ENCODE results near the gene PPP2R3B. TPM values are rescaled to one million over a fixed set of nuclear protein-coding genes. Genes with fewer than 3 reads are reported as not detected.
"Not testable (repeated sequence)": the region's sequence is repeated elsewhere in the genome, so short reads cannot be mapped to it uniquely, and the experiment has no call there.

The PPP2R3B gene
- total and polyA plus RNA-seq, 2 experiments from 2014 or later = 22.4 to 24.3 TPM

DNA sequence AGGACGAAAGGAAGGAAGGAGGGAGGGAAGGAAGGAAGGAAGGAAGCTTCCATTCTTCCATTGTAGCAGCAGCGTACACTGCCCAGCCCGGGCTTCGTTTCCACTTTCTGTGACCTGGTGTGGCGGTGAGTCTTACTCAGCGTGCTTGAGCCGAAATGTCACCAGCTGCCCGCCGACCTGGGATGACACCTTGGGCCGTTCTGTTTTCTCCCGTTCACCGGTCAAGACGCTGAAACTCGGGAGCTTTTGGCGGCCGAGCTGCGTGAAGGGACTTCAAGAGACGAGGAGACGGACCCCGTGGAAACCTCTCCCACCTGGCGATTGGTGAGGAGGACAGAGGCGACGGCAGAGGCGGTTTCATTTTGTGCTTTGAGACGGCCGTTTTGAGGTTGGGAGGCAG, 47.1 kb upstream of the PPP2R3B start:
- no peaks in the 10 kb centered on the region for H3K9me2 ChIP-seq (replicated peaks; ENCODE audit: insufficient read depth)
- H3K27me3 ChIP-seq = no peaks in the 10 kb centered on the region
- 94% methylated on average over 26 of the region's 26 CpGs for WGBS (ENCODE audit: low lambda C conversion rate, missing lambda C conversion rate)
- TF ChIP-seq EZH2phosphoT487 (IDR thresholded peaks at IDR 0.05; ENCODE audit: low read depth, severe bottlenecking, unreplicated experiment) (no peak), EZH2 (IDR thresholded peaks at IDR 0.05; ENCODE audit: borderline replicate concordance) (no peak)
- TF ChIP-seq, protein P1, sequence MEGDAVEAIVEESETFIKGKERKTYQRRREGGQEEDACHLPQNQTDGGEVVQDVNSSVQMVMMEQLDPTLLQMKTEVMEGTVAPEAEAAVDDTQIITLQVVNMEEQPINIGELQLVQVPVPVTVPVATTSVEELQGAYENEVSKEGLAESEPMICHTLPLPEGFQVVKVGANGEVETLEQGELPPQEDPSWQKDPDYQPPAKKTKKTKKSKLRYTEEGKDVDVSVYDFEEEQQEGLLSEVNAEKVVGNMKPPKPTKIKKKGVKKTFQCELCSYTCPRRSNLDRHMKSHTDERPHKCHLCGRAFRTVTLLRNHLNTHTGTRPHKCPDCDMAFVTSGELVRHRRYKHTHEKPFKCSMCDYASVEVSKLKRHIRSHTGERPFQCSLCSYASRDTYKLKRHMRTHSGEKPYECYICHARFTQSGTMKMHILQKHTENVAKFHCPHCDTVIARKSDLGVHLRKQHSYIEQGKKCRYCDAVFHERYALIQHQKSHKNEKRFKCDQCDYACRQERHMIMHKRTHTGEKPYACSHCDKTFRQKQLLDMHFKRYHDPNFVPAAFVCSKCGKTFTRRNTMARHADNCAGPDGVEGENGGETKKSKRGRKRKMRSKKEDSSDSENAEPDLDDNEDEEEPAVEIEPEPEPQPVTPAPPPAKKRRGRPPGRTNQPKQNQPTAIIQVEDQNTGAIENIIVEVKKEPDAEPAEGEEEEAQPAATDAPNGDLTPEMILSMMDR (IDR thresholded peaks at IDR 0.05; ENCODE audit: poor library complexity) = no peak
- H4K20me1 ChIP-seq (ENCODE audit: insufficient read depth, poor library complexity, severe bottlenecking) = no peaks in the 10 kb centered on the region
- no peaks in the 10 kb centered on the region for H3K4me1 ChIP-seq (ENCODE audit: insufficient read depth)
- H3K4me3 ChIP-seq = no peak overlapping the region
- no peaks in the 10 kb centered on the region for H3K9me3 ChIP-seq (ENCODE audit: low read depth)
- no peaks in the 10 kb centered on the region for H3K79me2 ChIP-seq
- DNase-seq (ENCODE audit: low spot score) = no peak
- no peaks in the 10 kb centered on the region for H3K36me3 ChIP-seq (replicated peaks; ENCODE audit: insufficient read depth, low read depth)
- no peak overlapping the region for H3K27ac ChIP-seq
- no peak overlapping the region for H2AFZ ChIP-seq
- no peak overlapping the region for H3K4me2 ChIP-seq

DNA sequence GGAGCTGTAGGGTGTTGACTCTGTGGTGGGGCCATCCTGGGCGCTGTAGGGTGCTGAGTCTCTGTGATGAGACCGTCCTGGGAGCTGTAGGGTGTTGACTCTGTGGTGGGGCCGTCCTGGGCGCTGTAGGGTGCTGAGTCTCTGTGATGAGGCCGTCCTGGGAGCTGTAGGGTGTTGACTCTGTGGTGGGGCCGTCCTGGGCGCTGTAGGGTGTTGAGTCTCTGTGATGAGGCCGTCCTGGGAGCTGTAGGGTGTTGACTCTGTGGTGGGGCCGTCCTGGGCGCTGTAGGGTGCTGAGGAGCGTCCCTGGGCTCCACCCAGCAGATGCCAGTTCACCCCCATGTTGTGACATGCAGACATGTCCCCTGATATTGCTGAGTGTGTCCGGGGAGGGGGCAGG, 46.0 kb upstream of the PPP2R3B start:
- H2AFZ ChIP-seq; H3K4me1 ChIP-seq (ENCODE audit: insufficient read depth); H3K36me3 ChIP-seq (replicated peaks; ENCODE audit: insufficient read depth, low read depth); H3K27me3 ChIP-seq; DNase-seq (ENCODE audit: low spot score); H3K27ac ChIP-seq; H3K9me3 ChIP-seq (ENCODE audit: low read depth); H3K79me2 ChIP-seq; H4K20me1 ChIP-seq (ENCODE audit: insufficient read depth, poor library complexity, severe bottlenecking); H3K4me2 ChIP-seq; H3K9me2 ChIP-seq (replicated peaks; ENCODE audit: insufficient read depth); H3K4me3 ChIP-seq: not testable (repeated sequence)
- 96% methylated on average over 9 of the region's 12 CpGs for WGBS (ENCODE audit: low lambda C conversion rate, missing lambda C conversion rate)

DNA sequence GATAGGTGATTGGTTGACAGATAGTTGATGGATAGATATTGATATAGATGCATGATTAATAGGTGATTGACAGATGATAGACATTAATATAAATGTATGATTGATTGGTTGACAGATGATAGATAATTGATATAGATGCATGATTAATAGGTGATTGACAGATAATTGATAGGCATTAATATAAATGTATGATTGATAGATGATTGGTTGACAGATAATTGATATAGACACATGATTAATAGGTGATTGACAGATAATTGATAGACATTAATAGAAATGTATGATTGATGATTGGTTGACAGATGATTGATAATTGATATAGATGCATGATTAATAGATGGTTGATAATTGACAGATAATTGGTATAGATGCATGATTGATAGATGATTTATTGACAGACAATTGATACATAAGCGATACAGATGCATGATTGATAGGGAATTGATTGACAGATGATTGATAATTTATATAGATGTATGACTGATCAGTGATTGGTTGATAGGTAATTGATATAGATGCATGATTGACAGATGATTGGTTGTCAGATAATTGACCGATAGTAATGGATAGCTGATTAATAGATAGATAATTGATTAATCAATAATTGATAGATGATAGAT, 44.9 kb upstream of the PPP2R3B start:
- Histone ChIP-seq H2AFZ (no peak overlapping the region), H3K9me3 (ENCODE audit: low read depth) (no peaks in the 10 kb centered on the region), H3K4me1 (ENCODE audit: insufficient read depth) (peaks cover 3% of the 10 kb centered on the region), H3K36me3 (replicated peaks; ENCODE audit: insufficient read depth, low read depth) (no peaks in the 10 kb centered on the region), H3K27me3 (peaks cover 10% of the 10 kb centered on the region), H3K4me2 (no peak overlapping the region), H3K79me2 (no peaks in the 10 kb centered on the region), H3K27ac (no peak overlapping the region), H4K20me1 (ENCODE audit: insufficient read depth, poor library complexity, severe bottlenecking) (no peaks in the 10 kb centered on the region), H3K4me3 (no peak overlapping the region), H3K9me2 (replicated peaks; ENCODE audit: insufficient read depth) (no peaks in the 10 kb centered on the region)
- no peak for DNase-seq (ENCODE audit: low spot score)
- TF ChIP-seq EZH2 (IDR thresholded peaks at IDR 0.05; ENCODE audit: borderline replicate concordance) = no peak
- TF ChIP-seq, protein P1 (IDR thresholded peaks at IDR 0.05; ENCODE audit: poor library complexity) = no peak
- no peak for TF ChIP-seq EZH2phosphoT487 (IDR thresholded peaks at IDR 0.05; ENCODE audit: low read depth, severe bottlenecking, unreplicated experiment)
- 69% methylated on average over 2 of the region's 2 CpGs for WGBS (ENCODE audit: low lambda C conversion rate, missing lambda C conversion rate)

DNA sequence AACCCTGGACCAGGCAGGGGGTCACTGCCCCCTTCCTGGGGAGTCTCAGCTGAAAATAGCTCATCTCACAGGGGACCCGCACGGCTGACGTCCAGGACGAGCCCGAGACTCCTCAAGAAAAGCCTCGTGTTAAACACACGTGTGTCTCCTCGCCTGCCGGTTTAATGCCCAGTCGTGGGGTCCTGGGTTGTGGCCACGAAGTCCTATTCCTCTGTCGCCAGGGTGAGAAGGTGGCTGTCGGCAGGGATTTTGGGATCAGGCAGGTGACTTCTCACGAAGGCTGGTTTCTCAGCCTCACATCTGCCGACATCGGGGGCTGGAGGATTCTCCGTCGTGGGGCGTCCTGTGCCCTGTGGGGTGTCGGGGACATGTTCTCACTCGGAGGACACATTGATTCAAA, 44.3 kb upstream of the PPP2R3B start:
- Histone ChIP-seq H3K36me3 (replicated peaks; ENCODE audit: insufficient read depth, low read depth) (no peaks in the 10 kb centered on the region), H3K9me2 (replicated peaks; ENCODE audit: insufficient read depth) (no peaks in the 10 kb centered on the region), H3K27me3 (peaks cover 10% of the 10 kb centered on the region), H3K79me2 (no peaks in the 10 kb centered on the region), H3K4me3 (no peak overlapping the region), H3K4me1 (ENCODE audit: insufficient read depth) (peaks cover 3% of the 10 kb centered on the region), H3K9me3 (ENCODE audit: low read depth) (no peaks in the 10 kb centered on the region), H3K4me2 (no peak overlapping the region), H3K27ac (no peak overlapping the region), H4K20me1 (ENCODE audit: insufficient read depth, poor library complexity, severe bottlenecking) (no peaks in the 10 kb centered on the region), H2AFZ (no peak overlapping the region)
- no peak for DNase-seq (ENCODE audit: low spot score)
- 91% methylated on average over 21 of the region's 21 CpGs for whole genome bisulfite sequencing (ENCODE audit: low lambda C conversion rate, missing lambda C conversion rate)
- TF ChIP-seq EZH2 (IDR thresholded peaks at IDR 0.05; ENCODE audit: borderline replicate concordance) (no peak), EZH2phosphoT487 (IDR thresholded peaks at IDR 0.05; ENCODE audit: low read depth, severe bottlenecking, unreplicated experiment) (no peak)
- TF ChIP-seq, protein P1 (IDR thresholded peaks at IDR 0.05; ENCODE audit: poor library complexity) = no peak
